ENCODE data around the gene PNPT1.
"Not testable (repeated sequence)": the region's sequence is repeated elsewhere in the genome, so short reads cannot be mapped to it uniquely, and the experiment has no call there.

PNPT1 gene

GRCh38 chr2:55693181-55694125 lies at the start of gene PNPT1:
Gene PNPT1, minus strand, starts transcription at chr2:55693844. Its CDS starts 21 bp downstream, at chr2:55693823.
- DNase-seq = peak; percentile 77

- DNase-seq = no peak
Measured at GRCh38 chr2:55742996-55743395, 49.4 kb upstream of the PNPT1 start.

GRCh38 chr2:55736019-55736536 lies 42.4 kb upstream of the PNPT1 start:
- DNase-seq = not testable (repeated sequence)

- no peak for DNase-seq
Measured at GRCh38 chr2:55734726-55735125, 41.1 kb upstream of the PNPT1 start.

- DNase-seq = no peak
Measured at GRCh38 chr2:55733335-55733734, 39.7 kb upstream of the PNPT1 start.

GRCh38 chr2:55732854-55733253 lies 39.2 kb upstream of the PNPT1 start:
- no peak for DNase-seq

- no peak for DNase-seq
Measured at GRCh38 chr2:55729136-55729685, 35.6 kb upstream of the PNPT1 start.

- DNase-seq = no peak
Measured at GRCh38 chr2:55721596-55722215, 28.1 kb upstream of the PNPT1 start.

GRCh38 chr2:55720417-55720816 lies 26.8 kb upstream of the PNPT1 start:
- DNase-seq = no peak

- DNase-seq = no peak
Measured at GRCh38 chr2:55719852-55720251, 26.2 kb upstream of the PNPT1 start.

- DNase-seq = peak; percentile 49
Measured at GRCh38 chr2:55718165-55719008, 24.7 kb upstream of the PNPT1 start.

GRCh38 chr2:55715626-55716025 lies 22.0 kb upstream of the PNPT1 start:
- DNase-seq = no peak

GRCh38 chr2:55715178-55715577 lies 21.5 kb upstream of the PNPT1 start:
- not testable (repeated sequence) for DNase-seq

- no peak for DNase-seq
Measured at GRCh38 chr2:55712477-55713060, 18.9 kb upstream of the PNPT1 start.

- DNase-seq = no peak
Measured at GRCh38 chr2:55710025-55710424, 16.4 kb upstream of the PNPT1 start.

- DNase-seq = no peak
Measured at GRCh38 chr2:55707751-55708150, 14.1 kb upstream of the PNPT1 start.

GRCh38 chr2:55706258-55706657 lies 12.6 kb upstream of the PNPT1 start:
- not testable (repeated sequence) for DNase-seq

- DNase-seq = no peak
Measured at GRCh38 chr2:55705027-55705653, 11.5 kb upstream of the PNPT1 start.

- no peak for DNase-seq
Measured at GRCh38 chr2:55703350-55703749, 9.7 kb upstream of the PNPT1 start.

GRCh38 chr2:55692740-55693139 lies 904 bp downstream of the PNPT1 start:
- not testable (repeated sequence) for DNase-seq

- DNase-seq = no peak
Measured at GRCh38 chr2:55672630-55673029, 21.0 kb downstream of the PNPT1 start.

GRCh38 chr2:55668956-55669355 lies 24.7 kb downstream of the PNPT1 start:
- DNase-seq = no peak

All from NCI-H2107 (cell line).